Measurements from ENCODE around the gene SIPA1.

DNA sequence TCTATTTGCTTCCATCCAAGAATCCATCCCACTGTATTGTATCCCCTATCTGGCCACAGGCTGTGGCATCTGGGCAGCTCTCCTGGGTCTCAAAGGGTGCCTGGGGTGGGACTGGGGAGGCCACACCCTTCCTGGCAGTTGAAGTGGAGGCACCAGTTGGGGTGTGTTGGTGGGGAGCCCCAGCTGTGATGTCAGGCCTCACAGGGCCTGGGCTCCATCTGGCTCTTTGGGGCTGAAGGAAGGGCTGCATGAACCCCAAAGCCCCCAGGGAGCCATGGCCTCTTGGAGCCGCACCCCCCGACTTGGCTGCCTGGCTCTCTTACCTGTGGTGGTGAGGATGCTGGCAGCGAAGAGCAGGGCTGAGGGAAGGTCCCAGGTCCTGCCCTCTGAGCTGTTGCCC, 42.8 kb upstream of the SIPA1 start:
- TF ChIP-seq, protein P1, sequence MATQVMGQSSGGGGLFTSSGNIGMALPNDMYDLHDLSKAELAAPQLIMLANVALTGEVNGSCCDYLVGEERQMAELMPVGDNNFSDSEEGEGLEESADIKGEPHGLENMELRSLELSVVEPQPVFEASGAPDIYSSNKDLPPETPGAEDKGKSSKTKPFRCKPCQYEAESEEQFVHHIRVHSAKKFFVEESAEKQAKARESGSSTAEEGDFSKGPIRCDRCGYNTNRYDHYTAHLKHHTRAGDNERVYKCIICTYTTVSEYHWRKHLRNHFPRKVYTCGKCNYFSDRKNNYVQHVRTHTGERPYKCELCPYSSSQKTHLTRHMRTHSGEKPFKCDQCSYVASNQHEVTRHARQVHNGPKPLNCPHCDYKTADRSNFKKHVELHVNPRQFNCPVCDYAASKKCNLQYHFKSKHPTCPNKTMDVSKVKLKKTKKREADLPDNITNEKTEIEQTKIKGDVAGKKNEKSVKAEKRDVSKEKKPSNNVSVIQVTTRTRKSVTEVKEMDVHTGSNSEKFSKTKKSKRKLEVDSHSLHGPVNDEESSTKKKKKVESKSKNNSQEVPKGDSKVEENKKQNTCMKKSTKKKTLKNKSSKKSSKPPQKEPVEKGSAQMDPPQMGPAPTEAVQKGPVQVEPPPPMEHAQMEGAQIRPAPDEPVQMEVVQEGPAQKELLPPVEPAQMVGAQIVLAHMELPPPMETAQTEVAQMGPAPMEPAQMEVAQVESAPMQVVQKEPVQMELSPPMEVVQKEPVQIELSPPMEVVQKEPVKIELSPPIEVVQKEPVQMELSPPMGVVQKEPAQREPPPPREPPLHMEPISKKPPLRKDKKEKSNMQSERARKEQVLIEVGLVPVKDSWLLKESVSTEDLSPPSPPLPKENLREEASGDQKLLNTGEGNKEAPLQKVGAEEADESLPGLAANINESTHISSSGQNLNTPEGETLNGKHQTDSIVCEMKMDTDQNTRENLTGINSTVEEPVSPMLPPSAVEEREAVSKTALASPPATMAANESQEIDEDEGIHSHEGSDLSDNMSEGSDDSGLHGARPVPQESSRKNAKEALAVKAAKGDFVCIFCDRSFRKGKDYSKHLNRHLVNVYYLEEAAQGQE (IDR thresholded peaks at IDR 0.05) = no peak
- TF ChIP-seq, protein P2, sequence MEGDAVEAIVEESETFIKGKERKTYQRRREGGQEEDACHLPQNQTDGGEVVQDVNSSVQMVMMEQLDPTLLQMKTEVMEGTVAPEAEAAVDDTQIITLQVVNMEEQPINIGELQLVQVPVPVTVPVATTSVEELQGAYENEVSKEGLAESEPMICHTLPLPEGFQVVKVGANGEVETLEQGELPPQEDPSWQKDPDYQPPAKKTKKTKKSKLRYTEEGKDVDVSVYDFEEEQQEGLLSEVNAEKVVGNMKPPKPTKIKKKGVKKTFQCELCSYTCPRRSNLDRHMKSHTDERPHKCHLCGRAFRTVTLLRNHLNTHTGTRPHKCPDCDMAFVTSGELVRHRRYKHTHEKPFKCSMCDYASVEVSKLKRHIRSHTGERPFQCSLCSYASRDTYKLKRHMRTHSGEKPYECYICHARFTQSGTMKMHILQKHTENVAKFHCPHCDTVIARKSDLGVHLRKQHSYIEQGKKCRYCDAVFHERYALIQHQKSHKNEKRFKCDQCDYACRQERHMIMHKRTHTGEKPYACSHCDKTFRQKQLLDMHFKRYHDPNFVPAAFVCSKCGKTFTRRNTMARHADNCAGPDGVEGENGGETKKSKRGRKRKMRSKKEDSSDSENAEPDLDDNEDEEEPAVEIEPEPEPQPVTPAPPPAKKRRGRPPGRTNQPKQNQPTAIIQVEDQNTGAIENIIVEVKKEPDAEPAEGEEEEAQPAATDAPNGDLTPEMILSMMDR (IDR thresholded peaks at IDR 0.05; ENCODE audit: low read depth, low read length, missing input control) = no peak
- TF ChIP-seq TAF1 (conservative IDR thresholded peaks at IDR 0.05) (no peak), GABPA (IDR thresholded peaks at IDR 0.05 in 1 of 2, conservative IDR thresholded peaks at IDR 0.05 in 1 of 2) (no peak), JUND (IDR thresholded peaks at IDR 0.05) (no peak), RAD21 (IDR thresholded peaks at IDR 0.05) (no peak), SP1 (IDR thresholded peaks at IDR 0.05) (no peak)
- TF ChIP-seq, protein P3, sequence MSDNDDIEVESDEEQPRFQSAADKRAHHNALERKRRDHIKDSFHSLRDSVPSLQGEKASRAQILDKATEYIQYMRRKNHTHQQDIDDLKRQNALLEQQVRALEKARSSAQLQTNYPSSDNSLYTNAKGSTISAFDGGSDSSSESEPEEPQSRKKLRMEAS (IDR thresholded peaks at IDR 0.05) = no peak
- TF ChIP-seq, protein P4, sequence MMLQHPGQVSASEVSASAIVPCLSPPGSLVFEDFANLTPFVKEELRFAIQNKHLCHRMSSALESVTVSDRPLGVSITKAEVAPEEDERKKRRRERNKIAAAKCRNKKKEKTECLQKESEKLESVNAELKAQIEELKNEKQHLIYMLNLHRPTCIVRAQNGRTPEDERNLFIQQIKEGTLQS (IDR thresholded peaks at IDR 0.05) = no peak

Data from liver (tissue), 3 donors.